Measurements from ENCODE around the gene MYO10. TPM values are rescaled to one million over a fixed set of nuclear protein-coding genes. Genes with fewer than 3 reads are reported as not detected.

The MYO10 gene
- total RNA-seq, 2 experiments from 2014 or later = 0.03 to 1.7 TPM

DNA sequence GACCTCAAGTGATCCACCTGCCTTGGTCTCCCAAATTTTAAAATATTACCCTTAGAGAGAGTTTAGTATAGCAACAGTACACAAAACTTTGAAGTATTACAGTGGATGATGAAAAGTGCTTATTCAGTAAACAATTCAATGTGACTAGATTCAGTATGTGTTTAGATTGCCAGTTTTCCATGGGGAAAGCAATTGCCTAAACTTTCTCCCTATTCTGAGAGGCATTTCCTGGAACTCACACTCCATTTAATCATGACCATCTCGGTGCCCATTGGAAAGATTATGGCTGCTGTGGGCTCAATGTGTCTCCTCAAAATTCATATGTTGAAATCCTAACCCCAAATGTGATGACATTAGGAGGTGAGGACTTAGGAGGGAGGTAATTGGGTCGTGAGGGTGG, 38.9 kb upstream of the MYO10 start:
- no peaks in the 10 kb centered on the region for H4K20me1 ChIP-seq (ENCODE audit: insufficient read depth, low read length)
- H3K4me1 ChIP-seq (ENCODE audit: insufficient read depth, low read length, poor library complexity, severe bottlenecking) = no peaks in the 10 kb centered on the region
- POLR2A ChIA-PET = no interaction called here
- H3K36me3 ChIP-seq (ENCODE audit: insufficient read depth, low read length) = no peaks in the 10 kb centered on the region
- H3K9me3 ChIP-seq (ENCODE audit: low read length) = no peaks in the 10 kb centered on the region
- no TSS peak for BruUV-seq (replicated peaks)
- H2AFZ ChIP-seq (ENCODE audit: low read length) = no peak overlapping the region
- H3K4me2 ChIP-seq (ENCODE audit: low read length) = no peak overlapping the region
- CTCF ChIA-PET (ENCODE audit: unreplicated experiment) = no interaction called here
- H3K9me2 ChIP-seq (ENCODE audit: insufficient read depth, low read length) = no peaks in the 10 kb centered on the region
- H3K4me3 ChIP-seq (ENCODE audit: low read depth, low read length, poor library complexity, severe bottlenecking) = no peak overlapping the region
- DNase-seq (ENCODE audit: low spot score) = no peak
- no peaks in the 10 kb centered on the region for H3K79me2 ChIP-seq (ENCODE audit: insufficient read depth, low read depth, low read length)
- no peak overlapping the region for H3K27ac ChIP-seq (ENCODE audit: low read depth, low read length, poor library complexity, severe bottlenecking)
- intact Hi-C loops (cut with micrococcal nuclease; ENCODE audit: unreplicated experiment) = no loop called here
- TF ChIP-seq, protein P1, sequence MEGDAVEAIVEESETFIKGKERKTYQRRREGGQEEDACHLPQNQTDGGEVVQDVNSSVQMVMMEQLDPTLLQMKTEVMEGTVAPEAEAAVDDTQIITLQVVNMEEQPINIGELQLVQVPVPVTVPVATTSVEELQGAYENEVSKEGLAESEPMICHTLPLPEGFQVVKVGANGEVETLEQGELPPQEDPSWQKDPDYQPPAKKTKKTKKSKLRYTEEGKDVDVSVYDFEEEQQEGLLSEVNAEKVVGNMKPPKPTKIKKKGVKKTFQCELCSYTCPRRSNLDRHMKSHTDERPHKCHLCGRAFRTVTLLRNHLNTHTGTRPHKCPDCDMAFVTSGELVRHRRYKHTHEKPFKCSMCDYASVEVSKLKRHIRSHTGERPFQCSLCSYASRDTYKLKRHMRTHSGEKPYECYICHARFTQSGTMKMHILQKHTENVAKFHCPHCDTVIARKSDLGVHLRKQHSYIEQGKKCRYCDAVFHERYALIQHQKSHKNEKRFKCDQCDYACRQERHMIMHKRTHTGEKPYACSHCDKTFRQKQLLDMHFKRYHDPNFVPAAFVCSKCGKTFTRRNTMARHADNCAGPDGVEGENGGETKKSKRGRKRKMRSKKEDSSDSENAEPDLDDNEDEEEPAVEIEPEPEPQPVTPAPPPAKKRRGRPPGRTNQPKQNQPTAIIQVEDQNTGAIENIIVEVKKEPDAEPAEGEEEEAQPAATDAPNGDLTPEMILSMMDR (conservative IDR thresholded peaks at IDR 0.05; ENCODE audit: low read length) = no peak
- no peak for TF ChIP-seq EZH2phosphoT487 (IDR thresholded peaks at IDR 0.05; ENCODE audit: borderline replicate concordance, low read depth, low read length)

DNA sequence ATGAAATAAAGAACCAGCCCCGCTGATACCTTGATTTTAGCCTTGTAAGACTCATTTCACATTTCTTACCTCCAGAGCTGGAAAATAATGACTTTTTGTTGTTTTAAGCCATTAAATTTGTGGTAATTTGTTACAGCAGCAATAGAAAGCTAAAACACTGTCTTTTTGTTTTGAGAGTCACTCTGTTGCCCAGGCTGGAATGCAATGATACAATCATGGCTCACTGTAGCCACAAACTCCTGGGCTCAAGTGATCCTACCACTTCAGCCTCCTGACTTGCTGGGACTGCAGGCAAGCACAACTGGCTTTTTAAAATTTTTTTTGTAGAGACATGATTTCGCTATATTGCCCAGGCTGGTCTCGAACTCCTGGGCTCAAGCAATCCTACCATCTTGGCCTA, 34.7 kb upstream of the MYO10 start:
- BruUV-seq (replicated peaks) = no TSS peak
- Histone ChIP-seq H3K9me3 (ENCODE audit: low read length) (no peaks in the 10 kb centered on the region), H3K4me2 (ENCODE audit: low read length) (no peak overlapping the region), H3K79me2 (ENCODE audit: insufficient read depth, low read depth, low read length) (no peaks in the 10 kb centered on the region), H3K4me1 (ENCODE audit: insufficient read depth, low read length, poor library complexity, severe bottlenecking) (no peaks in the 10 kb centered on the region), H2AFZ (ENCODE audit: low read length) (no peak overlapping the region), H3K27ac (ENCODE audit: low read depth, low read length, poor library complexity, severe bottlenecking) (no peak overlapping the region), H3K4me3 (ENCODE audit: low read depth, low read length, poor library complexity, severe bottlenecking) (no peak overlapping the region), H4K20me1 (ENCODE audit: insufficient read depth, low read length) (no peaks in the 10 kb centered on the region), H3K9me2 (ENCODE audit: insufficient read depth, low read length) (no peaks in the 10 kb centered on the region), H3K36me3 (ENCODE audit: insufficient read depth, low read length) (no peaks in the 10 kb centered on the region)
- CTCF ChIA-PET (ENCODE audit: unreplicated experiment) = no interaction called here
- intact Hi-C loops (cut with micrococcal nuclease; ENCODE audit: unreplicated experiment) = no loop called here
- DNase-seq (ENCODE audit: low spot score) = no peak
- TF ChIP-seq, protein P1 (conservative IDR thresholded peaks at IDR 0.05; ENCODE audit: low read length) = no peak
- TF ChIP-seq EZH2phosphoT487 (IDR thresholded peaks at IDR 0.05; ENCODE audit: borderline replicate concordance, low read depth, low read length) = no peak
- POLR2A ChIA-PET = no interaction called here

DNA sequence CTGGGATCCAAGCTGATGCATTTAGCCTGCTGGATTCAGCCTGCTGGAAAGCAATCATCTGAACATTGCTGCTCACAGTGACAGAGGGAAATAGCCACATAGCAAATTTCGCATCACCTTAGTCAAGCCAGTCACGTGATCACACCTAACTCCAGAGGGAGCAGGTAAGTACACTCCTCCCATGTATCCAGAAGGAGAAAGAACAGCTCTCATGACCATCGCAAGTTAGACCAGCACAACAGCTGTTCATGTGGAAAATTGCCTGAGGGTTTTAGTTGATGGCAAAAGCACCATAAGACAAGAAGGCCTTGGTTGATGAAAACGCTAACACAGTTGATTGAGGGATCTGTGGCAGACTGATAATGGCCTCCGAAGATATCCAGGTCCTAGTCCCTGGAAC, 34.2 kb upstream of the MYO10 start:
- intact Hi-C loops (cut with micrococcal nuclease; ENCODE audit: unreplicated experiment) = no loop called here
- BruUV-seq (replicated peaks) = no TSS peak
- Histone ChIP-seq H3K4me2 (ENCODE audit: low read length) (no peak overlapping the region), H3K4me3 (ENCODE audit: low read depth, low read length, poor library complexity, severe bottlenecking) (no peak overlapping the region), H3K9me2 (ENCODE audit: insufficient read depth, low read length) (no peaks in the 10 kb centered on the region), H2AFZ (ENCODE audit: low read length) (no peak overlapping the region), H3K9me3 (ENCODE audit: low read length) (no peaks in the 10 kb centered on the region), H3K27ac (ENCODE audit: low read depth, low read length, poor library complexity, severe bottlenecking) (no peak overlapping the region), H3K79me2 (ENCODE audit: insufficient read depth, low read depth, low read length) (no peaks in the 10 kb centered on the region), H3K36me3 (ENCODE audit: insufficient read depth, low read length) (no peaks in the 10 kb centered on the region), H4K20me1 (ENCODE audit: insufficient read depth, low read length) (no peaks in the 10 kb centered on the region), H3K4me1 (ENCODE audit: insufficient read depth, low read length, poor library complexity, severe bottlenecking) (no peaks in the 10 kb centered on the region)
- CTCF ChIA-PET (ENCODE audit: unreplicated experiment) = no interaction called here
- DNase-seq (ENCODE audit: low spot score) = no peak
- TF ChIP-seq, protein P1 (conservative IDR thresholded peaks at IDR 0.05; ENCODE audit: low read length) = no peak
- TF ChIP-seq EZH2phosphoT487 (IDR thresholded peaks at IDR 0.05; ENCODE audit: borderline replicate concordance, low read depth, low read length) = no peak
- POLR2A ChIA-PET = no interaction called here

All from OCI-LY7 (cell line).